Epithelial cell of prostate (primary cell): ENCODE results near the gene PPP2R2B.

Experiments
- DNase-seq: peaks from one replicate; pipeline ENCODE4 v3.0.0-alpha.2; 2011; ENCODE audit warnings: low read depth, low spot score
- H3K27ac ChIP-seq: fragments of 450-650 bp; 2 replicates; pipeline ENCODE4 v1.5.1; 2017; ENCODE audit warnings: mild to moderate bottlenecking

The PPP2R2B gene

DNA sequence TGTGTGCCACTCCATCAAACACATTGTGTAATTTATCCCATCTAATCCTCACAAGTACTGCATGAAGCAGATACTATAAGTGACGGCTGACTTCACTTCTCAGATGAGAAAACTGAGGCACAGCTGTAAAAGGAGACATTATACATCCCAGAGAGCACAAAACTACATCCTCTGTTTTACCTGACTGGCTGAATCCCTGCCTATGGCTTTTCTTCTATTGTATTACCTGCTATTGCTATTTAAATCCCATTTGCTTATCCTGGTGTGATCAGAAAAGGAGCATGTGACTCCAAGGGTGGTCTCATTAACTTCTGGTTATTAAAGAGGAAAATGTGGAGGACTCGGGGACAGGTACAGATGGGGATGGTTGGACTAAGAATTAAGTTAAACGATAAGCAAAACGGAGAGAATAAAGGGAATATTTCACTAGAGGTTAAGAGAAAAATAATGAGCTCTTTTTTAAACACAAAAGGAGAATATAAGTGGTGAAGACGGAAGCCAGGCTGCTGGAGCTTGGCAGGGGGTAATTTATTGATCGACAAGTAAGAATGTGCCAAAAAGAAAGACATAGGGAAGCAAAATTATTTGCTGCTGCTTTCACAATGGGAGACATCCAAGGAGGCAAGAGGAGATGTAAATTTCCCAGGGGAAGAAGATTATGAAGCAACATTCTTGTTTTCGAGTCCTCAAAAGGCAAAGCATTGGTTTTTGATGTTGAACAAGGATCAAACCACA, 206.8 kb downstream of the PPP2R2B start:
- no peak for DNase-seq
- H3K27ac ChIP-seq, result no peak overlapping the region

DNA sequence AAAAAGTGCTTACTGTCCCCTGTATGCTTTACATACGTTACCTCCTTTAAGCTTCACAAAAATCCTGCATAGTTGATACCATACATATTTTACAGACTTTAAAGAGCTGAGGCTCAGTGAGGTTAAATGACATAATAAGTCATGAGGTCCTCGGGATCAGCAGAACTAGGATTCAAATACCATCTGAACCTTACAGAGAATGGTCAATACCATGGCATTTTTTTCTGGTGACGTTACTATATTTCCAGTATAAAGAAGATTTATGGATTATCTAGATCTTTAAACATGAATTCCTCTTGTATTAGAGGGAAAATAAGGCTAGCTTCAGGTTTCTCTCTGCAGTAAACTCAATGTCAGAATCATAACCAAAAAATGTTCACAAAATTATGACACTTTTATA, 208.9 kb downstream of the PPP2R2B start:
- DNase-seq, result no peak
- H3K27ac ChIP-seq, result no peak overlapping the region

GRCh38 chr5:146667633-146668272, 210.8 kb downstream of the PPP2R2B start:
- peak; percentile 40 for DNase-seq
- H3K27ac ChIP-seq, result no peak overlapping the region

DNA sequence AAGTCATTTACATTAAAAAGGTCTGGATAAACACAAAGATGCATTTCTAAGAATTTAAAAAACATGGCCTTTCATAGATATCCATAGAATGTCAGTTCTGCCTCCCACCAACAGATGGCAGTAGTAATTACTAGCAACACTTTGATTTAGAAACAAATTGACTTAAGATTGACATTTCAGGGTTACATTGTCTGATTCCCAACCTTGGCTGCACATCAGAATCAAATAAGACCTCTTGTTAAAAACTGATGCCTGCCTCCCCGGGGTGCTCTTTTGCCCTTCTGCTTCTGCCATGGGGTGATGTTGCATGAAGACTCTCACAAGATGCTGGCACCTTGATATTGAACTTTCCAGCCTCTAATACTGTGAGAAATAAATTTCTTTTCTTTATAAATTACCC, 216.3 kb downstream of the PPP2R2B start:
- no peak for DNase-seq
- no peak overlapping the region for H3K27ac ChIP-seq

GRCh38 chr5:146660376-146660960, 218.1 kb downstream of the PPP2R2B start:
- DNase-seq, result no peak

GRCh38 chr5:146659961-146660360, 218.6 kb downstream of the PPP2R2B start:
- no peak for DNase-seq
- H3K27ac ChIP-seq, result no peak overlapping the region

More at GRCh38 chr5:146660376-146660960, 218.1 kb downstream of the PPP2R2B start:
- H3K27ac ChIP-seq, result no peak overlapping the region

DNA sequence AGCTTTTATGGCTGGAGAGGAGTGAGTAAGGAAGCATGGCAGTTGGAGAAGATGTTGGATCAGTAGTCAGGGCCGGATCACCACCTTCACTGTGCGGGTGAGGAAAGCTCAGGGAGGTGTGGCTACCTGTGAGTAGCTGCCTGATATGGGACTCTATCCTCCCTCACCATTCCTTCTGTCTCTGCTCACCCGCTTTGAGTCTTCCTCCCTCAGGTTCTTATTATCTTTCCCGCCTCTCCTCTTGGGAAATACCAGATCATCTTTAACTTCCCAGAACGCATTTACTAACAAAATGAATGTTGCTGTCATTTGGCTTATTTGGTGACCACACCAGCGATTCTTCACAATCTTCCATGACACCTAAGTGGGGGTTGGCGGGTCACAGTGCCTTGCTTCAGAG, 221.9 kb downstream of the PPP2R2B start:
- no peak overlapping the region for H3K27ac ChIP-seq
- DNase-seq, result no peak

DNA sequence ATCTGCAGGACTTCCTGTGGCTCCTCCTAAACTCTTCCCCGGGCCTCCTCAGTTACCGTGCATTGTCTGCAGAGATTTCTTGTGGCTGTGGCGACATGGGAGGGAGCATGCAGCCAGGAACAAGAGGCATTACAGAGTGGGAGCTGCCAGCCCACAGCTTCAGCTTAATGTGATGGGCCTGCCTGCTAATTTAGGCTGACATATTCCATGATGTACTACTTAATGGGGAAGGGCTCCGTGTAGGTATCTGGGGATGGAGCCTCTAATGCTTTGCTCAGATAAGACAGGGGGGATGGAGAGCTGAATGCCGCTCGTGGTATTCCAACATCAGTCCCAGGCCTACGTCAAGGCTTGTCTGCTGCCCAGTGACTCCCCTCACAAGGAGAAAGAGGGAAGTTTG, 225.0 kb downstream of the PPP2R2B start:
- H3K27ac ChIP-seq, result no peak overlapping the region

DNA sequence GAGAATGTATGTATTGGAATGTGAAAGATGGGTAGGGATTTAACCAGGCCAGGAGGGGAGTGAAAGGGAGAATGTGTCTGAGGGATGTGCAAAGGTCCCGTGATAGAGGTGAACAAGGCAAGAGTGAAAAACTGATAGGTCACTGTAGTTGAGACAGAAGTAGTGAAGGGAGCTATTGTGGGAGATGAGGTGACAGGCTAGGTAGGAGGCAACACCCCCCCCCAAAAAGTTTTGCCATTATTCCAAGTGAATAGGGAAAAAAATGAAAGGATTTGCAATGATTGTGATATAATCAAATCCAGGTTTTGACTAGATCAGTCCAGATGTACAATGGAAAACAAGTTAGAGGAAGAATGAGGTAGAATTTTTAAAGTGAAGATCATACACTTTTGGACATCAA, 226.0 kb downstream of the PPP2R2B start:
- no peak overlapping the region for H3K27ac ChIP-seq
- DNase-seq, result no peak

More for the DNA sequence above, 225.0 kb downstream of the PPP2R2B start:
- DNase-seq, result no peak

GRCh38 chr5:146647656-146648199, 230.8 kb downstream of the PPP2R2B start:
- no peak for DNase-seq

GRCh38 chr5:146646441-146646840, 232.1 kb downstream of the PPP2R2B start:
- DNase-seq, result no peak
- no peak overlapping the region for H3K27ac ChIP-seq

More at GRCh38 chr5:146647656-146648199, 230.8 kb downstream of the PPP2R2B start:
- no peak overlapping the region for H3K27ac ChIP-seq

DNA sequence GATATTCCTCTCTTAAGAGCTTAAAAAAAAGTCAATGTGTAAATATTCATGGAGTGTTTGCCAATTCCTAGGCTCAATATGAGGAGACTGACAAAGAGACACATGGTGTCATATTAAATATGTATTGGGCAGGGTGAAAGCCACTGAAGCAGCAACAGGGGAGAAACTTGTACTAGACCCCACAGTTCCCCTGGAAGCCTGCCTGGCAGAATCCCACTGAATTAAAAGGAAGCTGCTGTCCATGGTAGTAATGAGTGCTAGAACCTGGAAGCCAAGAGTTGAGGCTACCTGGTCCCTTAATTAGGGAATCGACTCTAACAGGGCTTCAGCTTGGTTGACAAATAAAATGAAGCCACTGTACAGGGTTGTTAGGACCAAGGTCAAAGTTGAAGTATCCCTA, 233.2 kb downstream of the PPP2R2B start:
- no peak overlapping the region for H3K27ac ChIP-seq
- DNase-seq, result no peak

DNA sequence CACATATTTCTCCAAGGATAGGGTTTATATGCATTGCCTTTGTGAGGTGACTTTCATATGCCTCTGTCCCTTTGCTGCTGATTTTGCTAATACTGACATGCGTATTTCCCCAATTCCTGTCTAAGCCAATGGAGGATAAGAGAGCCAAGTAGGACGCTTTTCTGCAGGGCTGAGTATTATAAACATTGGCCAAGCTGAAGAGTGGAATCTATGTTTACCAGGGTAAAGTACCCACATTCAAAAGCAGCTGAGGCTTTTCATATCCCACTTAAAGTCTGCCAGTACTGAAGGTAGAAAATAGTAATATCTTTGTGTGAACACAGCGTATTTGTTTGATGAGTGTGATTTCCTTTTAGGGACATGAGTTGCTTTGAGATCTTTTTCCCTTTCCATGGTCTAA, 233.7 kb downstream of the PPP2R2B start:
- DNase-seq, result no peak
- H3K27ac ChIP-seq, result no peak overlapping the region

DNA sequence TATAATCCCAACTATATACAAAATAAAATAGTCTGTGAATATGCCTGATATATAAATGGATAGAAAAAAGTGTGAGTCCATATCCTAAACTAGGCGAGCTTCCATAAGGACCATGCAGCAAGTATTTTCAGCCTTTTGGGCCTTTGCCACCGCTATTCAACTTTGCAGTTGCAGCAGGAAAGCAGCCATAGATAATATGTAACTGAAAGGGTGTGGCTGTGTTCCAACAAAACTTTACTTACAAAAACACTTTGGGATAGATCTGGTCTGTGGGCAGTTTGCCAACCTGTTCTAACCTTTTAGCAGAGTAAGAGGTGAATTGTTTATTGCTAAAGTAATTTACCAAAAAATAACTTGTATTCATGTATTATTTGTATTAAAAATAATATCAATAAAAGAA, 234.8 kb downstream of the PPP2R2B start:
- no peak for DNase-seq
- no peak overlapping the region for H3K27ac ChIP-seq

DNA sequence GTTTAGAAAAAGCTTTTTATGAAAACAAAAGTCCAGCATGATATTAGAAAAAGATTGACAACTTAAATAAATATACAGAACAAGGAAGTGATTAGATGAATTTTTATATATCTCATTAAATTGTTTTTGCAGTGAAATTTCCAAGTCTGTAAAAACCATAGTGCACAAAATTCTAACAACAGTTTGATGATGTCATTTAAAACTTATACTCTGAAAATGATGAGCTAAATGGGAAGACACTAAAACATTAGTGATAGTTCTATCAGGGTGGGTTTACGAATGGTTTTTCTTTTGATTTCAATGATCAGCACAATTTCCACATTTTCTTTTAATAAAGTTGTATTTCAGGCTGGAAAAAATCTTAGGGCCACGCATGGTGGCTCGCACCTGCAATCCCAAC, 236.1 kb downstream of the PPP2R2B start:
- no peak for DNase-seq
- H3K27ac ChIP-seq, result no peak overlapping the region

DNA sequence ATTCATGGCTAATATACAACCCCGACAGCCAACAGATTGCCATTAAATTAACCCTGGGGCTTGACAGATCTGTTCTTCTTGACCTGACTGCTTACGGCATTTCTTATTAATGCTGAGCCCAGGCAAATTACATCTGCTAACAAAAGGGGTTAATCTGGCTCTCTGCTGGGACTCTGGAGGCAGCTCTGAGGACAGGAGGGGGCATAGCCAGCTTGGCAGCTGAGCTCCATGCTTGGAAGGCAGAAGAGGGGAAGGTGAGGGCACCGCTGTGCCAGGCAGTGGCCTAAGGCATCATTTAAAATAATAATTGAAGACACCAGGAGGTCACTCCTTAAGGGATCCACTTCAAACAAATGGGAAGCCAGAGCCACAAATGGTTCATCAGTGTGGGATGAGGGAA, 236.6 kb downstream of the PPP2R2B start:
- DNase-seq, result no peak
- no peak overlapping the region for H3K27ac ChIP-seq

DNA sequence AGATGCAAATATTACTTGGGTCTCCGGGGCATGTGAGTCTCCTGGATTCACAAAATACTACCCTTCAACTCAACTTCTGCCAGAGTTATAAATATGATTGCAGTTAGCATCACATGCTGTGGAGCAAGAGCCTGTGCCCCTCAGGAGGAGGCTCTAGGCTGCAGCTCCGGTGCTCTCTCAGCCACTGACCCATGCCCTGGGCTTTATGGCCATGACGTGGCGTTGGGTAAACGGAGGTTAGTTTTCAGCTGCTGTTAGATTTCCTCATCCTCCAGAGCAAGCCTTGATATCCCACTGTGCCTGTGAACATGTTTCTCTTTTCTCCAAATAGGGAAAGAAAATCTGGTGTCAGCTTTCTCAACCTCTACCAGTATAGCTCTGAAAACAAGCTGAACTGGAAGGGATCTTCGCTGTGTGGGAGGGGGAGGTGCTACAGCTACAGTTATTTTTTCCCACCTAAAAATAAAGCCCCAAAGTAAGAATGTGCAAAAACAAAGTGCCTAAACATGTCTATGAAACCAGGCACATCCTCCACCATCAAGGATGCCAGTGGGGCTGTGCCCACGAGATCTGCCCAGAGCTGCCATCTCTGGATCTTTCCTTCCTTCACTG, 238.2 kb downstream of the PPP2R2B start:
- DNase-seq, result no peak
- no peak overlapping the region for H3K27ac ChIP-seq

GRCh38 chr5:146635443-146635842, 243.1 kb downstream of the PPP2R2B start:
- H3K27ac ChIP-seq, result no peak overlapping the region
- DNase-seq, result no peak

GRCh38 chr5:146633323-146633764, 245.2 kb downstream of the PPP2R2B start:
- H3K27ac ChIP-seq, result no peak overlapping the region
- no peak for DNase-seq

- H3K27ac ChIP-seq, result no peak overlapping the region
- no peak for DNase-seq
These were observed 245.8 kb downstream of the PPP2R2B start for GRCh38 chr5:146632620-146633322.
